Caco-2 (cell line): Measurements from ENCODE around the gene FBXO28. TPM values are rescaled to one million over a fixed set of nuclear protein-coding genes. Genes with fewer than 3 reads are reported as not detected.

ENCODE experiments used
- BruUV-seq: library from RNA; stranded (reverse); fragments of 400-500 nt; replicated peaks from 2 replicates; lab custom pipeline; 2021; lab: Mats Ljungman, UMichigan
- CTCF ChIA-PET: fragments of 300-600 bp; sonication (Branson Sonifier 250); formaldehyde crosslinking; loops from one replicate; lab custom pipeline; 2022; ENCODE audit warnings: antibody characterized with exemption; lab: Charles Lee
- POLR2A ChIA-PET: fragments of 300-600 bp; sonication (Branson Sonifier 250); formaldehyde crosslinking; loops from one replicate; lab custom pipeline; 2022; ENCODE audit warnings: antibody characterized with exemption; lab: Charles Lee
- DNase-seq, 2 experiments: peaks; one replicate each; pipeline versions ENCODE4 v3.0.0 to v3.0.0-alpha.2; 2020 to 2022
- H3K27me3 ChIP-seq: replicated peaks from 2 replicates; pipeline ENCODE4 v1.6.0; 2011; ENCODE audit warnings: low read length; ENCODE audit not compliant: control insufficient read depth, insufficient read depth
- H3K36me3 ChIP-seq: 2 replicates; pipeline ENCODE4 v1.5.1; 2011; ENCODE audit warnings: low read length; ENCODE audit not compliant: control insufficient read depth, insufficient read depth
- H3K4me1 ChIP-seq: fragments of 250-450 bp; sonication (Bioruptor Pico); 2 replicates; pipeline ENCODE4 v1.5.1; 2020; ENCODE audit warnings: mild to moderate bottlenecking
- H3K4me3 ChIP-seq: 2 replicates; pipeline ENCODE4 v1.5.1; 2011; ENCODE audit warnings: low read depth, mild to moderate bottlenecking, control low read depth, low read length
- H3K9me3 ChIP-seq: fragments of 250-450 bp; sonication (Bioruptor Pico); 2 replicates; pipeline ENCODE4 v1.5.1; 2020; ENCODE audit warnings: mild to moderate bottlenecking, moderate library complexity
- H3K27ac Mint-ChIP-seq: one replicate; pipeline ENCODE4 v1.8.0; 2022; ENCODE audit warnings: mixed read lengths; ENCODE audit not compliant: unreplicated experiment
- H3K27me3 Mint-ChIP-seq: one replicate; pipeline ENCODE4 v1.8.0; 2022; ENCODE audit warnings: mixed read lengths; ENCODE audit not compliant: insufficient read depth, unreplicated experiment
- H3K36me3 Mint-ChIP-seq: one replicate; pipeline ENCODE4 v1.8.0; 2022; ENCODE audit warnings: mild to moderate bottlenecking, mixed read lengths; ENCODE audit not compliant: insufficient read depth, unreplicated experiment
- H3K4me1 Mint-ChIP-seq: one replicate; pipeline ENCODE4 v1.8.0; 2022; ENCODE audit warnings: low read depth, mixed read lengths; ENCODE audit not compliant: unreplicated experiment
- H3K4me3 Mint-ChIP-seq: one replicate; pipeline ENCODE4 v1.8.0; 2022; ENCODE audit warnings: mild to moderate bottlenecking, moderate library complexity, mixed read lengths; ENCODE audit not compliant: unreplicated experiment
- H3K9me3 Mint-ChIP-seq: one replicate; pipeline ENCODE4 v1.8.0; 2022; ENCODE audit warnings: mixed read lengths; ENCODE audit not compliant: unreplicated experiment
- intact Hi-C: fragments of 100-400 bp; cut with micrococcal nuclease; formaldehyde crosslinking; loops from one replicate; pipeline ENCODE4 v1.10.0; 2022; ENCODE audit not compliant: unreplicated experiment
- total RNA-seq: library from RNA; stranded (reverse); gene quantifications from 2 replicates; pipeline ENCODE4 v1.2.3, GENCODE V29; 2022
- TF ChIP-seq, protein P1 (sequence below), 2 experiments: fragments of 200-600 bp in 1 of 2; IDR thresholded peaks; 1 replicate in 1 of 2; 2 replicates in 1 of 2; pipeline versions ENCODE4 v1.5.1 to v1.8.0; 2011 to 2022; ENCODE audit warnings: antibody characterized with exemption in 1 of 2, control low read depth in 1 of 2, inconsistent platforms in 1 of 2, low read depth in 1 of 2, low read length in 1 of 2, mild to moderate bottlenecking in 1 of 2, moderate library complexity in 1 of 2; ENCODE audit not compliant: insufficient read depth in 1 of 2, severe bottlenecking in 1 of 2, unreplicated experiment in 1 of 2

FBXO28 gene
- total RNA-seq, 1 experiment from 2014 or later: 31.3 TPM

DNA sequence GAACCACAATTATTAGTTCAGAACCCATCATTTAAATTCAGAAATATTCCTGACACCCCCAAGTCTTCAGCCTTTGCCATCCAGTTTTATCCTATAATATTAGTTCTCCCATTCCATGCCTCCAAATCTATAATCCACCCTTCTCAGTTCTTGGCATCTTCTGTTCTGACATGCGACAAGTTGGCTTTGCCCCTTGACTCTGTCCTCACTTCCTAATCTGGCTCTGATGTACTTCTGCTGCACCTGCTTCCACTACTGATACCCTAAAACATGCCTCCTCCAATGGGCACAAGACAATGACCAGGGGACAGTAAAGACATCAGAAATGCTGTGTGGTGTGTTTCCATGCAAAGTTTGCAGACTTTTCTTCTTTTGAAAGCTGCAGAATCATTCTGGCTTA lies 17.1 kb upstream of the FBXO28 start:
- no peak overlapping the region for H3K27ac Mint-ChIP-seq
- peaks cover 4% of the 10 kb centered on the region for H3K27me3 Mint-ChIP-seq
- POLR2A ChIA-PET: no interaction called here

DNA sequence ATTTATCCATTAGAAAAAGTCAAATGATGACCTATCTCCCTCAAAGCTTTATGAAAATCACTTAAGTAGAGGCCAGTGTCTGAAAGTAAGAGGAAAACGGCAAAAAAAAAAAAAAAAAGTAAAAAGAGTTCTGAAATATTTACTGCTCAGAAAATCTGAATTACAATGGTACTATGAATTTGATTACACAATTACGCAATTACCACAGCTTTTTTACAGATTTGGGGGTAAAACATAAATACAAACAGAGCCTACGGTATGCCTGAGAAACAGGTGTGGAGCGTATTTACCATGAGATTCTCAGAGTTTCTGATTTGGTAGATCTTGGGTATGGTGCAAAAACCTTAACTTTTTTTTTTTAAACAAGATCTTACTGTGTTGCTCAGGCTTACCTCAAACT lies 15.9 kb upstream of the FBXO28 start:
- intact Hi-C loops: no loop called here
- Histone ChIP-seq H3K36me3 (no peaks in the 10 kb centered on the region), H3K27me3 (no peaks in the 10 kb centered on the region), H3K9me3 (no peaks in the 10 kb centered on the region), H3K4me1 (no peaks in the 10 kb centered on the region), H3K4me3 (no peak overlapping the region)
- no peak overlapping the region for H3K27ac Mint-ChIP-seq
- no peaks in the 10 kb centered on the region for H3K9me3 Mint-ChIP-seq
- CTCF ChIA-PET: no interaction called here
- no TSS peak for BruUV-seq
- no peaks in the 10 kb centered on the region for H3K36me3 Mint-ChIP-seq
- TF ChIP-seq, protein P1, sequence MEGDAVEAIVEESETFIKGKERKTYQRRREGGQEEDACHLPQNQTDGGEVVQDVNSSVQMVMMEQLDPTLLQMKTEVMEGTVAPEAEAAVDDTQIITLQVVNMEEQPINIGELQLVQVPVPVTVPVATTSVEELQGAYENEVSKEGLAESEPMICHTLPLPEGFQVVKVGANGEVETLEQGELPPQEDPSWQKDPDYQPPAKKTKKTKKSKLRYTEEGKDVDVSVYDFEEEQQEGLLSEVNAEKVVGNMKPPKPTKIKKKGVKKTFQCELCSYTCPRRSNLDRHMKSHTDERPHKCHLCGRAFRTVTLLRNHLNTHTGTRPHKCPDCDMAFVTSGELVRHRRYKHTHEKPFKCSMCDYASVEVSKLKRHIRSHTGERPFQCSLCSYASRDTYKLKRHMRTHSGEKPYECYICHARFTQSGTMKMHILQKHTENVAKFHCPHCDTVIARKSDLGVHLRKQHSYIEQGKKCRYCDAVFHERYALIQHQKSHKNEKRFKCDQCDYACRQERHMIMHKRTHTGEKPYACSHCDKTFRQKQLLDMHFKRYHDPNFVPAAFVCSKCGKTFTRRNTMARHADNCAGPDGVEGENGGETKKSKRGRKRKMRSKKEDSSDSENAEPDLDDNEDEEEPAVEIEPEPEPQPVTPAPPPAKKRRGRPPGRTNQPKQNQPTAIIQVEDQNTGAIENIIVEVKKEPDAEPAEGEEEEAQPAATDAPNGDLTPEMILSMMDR (IDR thresholded peaks at IDR 0.05; ENCODE audit: insufficient read depth in 1 of 2, low read depth in 1 of 2, low read length in 1 of 2, severe bottlenecking in 1 of 2, unreplicated experiment in 1 of 2): no peak
- no peaks in the 10 kb centered on the region for H3K4me1 Mint-ChIP-seq
- DNase-seq: no peak
- H3K27me3 Mint-ChIP-seq: peaks cover 4% of the 10 kb centered on the region
- H3K4me3 Mint-ChIP-seq: no peak overlapping the region
- POLR2A ChIA-PET: no interaction called here

More for the DNA sequence above, 17.1 kb upstream of the FBXO28 start:
- no TSS peak for BruUV-seq
- Histone ChIP-seq H3K36me3 (no peaks in the 10 kb centered on the region), H3K4me3 (no peak overlapping the region), H3K4me1 (no peaks in the 10 kb centered on the region), H3K9me3 (no peaks in the 10 kb centered on the region), H3K27me3 (no peaks in the 10 kb centered on the region)
- Mint-ChIP-seq H3K36me3 (no peaks in the 10 kb centered on the region), H3K9me3 (no peaks in the 10 kb centered on the region), H3K4me1 (no peaks in the 10 kb centered on the region), H3K4me3 (no peak overlapping the region)
- intact Hi-C loops: no loop called here
- TF ChIP-seq, protein P1 (IDR thresholded peaks at IDR 0.05; ENCODE audit: insufficient read depth in 1 of 2, low read depth in 1 of 2, low read length in 1 of 2, severe bottlenecking in 1 of 2, unreplicated experiment in 1 of 2): no peak
- CTCF ChIA-PET: no interaction called here
- DNase-seq: no peak

DNA sequence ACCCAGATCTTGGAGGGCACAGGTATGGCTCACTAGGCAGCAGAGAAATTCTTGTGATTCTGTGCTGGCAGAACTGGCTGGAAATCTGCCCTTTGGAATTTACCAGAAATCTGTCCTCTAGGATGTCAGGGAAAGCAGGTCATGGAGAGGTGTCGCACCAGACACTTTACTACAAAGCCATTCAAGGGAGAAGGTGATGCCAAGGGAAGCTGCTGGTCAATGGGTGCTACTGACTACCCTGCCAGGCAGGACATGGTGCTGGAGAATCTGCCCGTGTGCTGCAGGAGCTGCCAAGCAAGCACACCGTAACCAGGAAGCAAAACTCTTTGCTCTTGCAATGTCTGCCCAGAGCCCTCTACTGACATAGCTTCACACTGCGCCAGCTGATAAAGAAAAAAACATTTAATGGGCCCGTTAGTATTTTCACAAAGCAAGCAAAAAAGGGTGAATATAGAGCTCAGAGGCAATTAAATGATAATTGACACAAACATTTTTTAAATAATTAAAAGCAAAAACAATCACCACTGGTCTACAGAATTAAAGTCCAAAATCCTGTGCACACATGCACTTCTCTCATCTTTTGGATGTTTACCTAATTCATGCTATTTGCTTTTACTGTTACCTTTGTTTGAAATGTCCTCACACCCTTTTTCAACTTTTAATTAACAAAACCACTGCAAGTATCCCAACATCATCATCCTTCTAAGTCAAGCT lies 7.2 kb upstream of the FBXO28 start:
- Mint-ChIP-seq H3K9me3 (no peaks in the 10 kb centered on the region), H3K27me3 (no peaks in the 10 kb centered on the region), H3K4me1 (no peaks in the 10 kb centered on the region), H3K4me3 (peak overlapping the region; percentile 56), H3K36me3 (no peaks in the 10 kb centered on the region), H3K27ac (no peak overlapping the region)
- POLR2A ChIA-PET: no interaction called here
- no TSS peak for BruUV-seq
- no peaks in the 10 kb centered on the region for H3K9me3 ChIP-seq
- no peaks in the 10 kb centered on the region for H3K36me3 ChIP-seq
- TF ChIP-seq, protein P1 (IDR thresholded peaks at IDR 0.05; ENCODE audit: insufficient read depth in 1 of 2, low read depth in 1 of 2, low read length in 1 of 2, severe bottlenecking in 1 of 2, unreplicated experiment in 1 of 2): peak; percentile 40 to 57
- H3K27me3 ChIP-seq: no peaks in the 10 kb centered on the region
- H3K4me1 ChIP-seq: peaks cover 7% of the 10 kb centered on the region; the same call in 1 of the 2 replicates
- H3K4me3 ChIP-seq: peak overlapping the region; percentile 36
- CTCF ChIA-PET: interaction anchor here (0.7 to 1.9 kb wide), 3 partner anchors 10 to 408 kb away, joined by 4 to 7 read pairs (median 7); no protein-coding TSS in a partner anchor
- peak; percentile 53 for DNase-seq
- intact Hi-C loops: loop anchor here (2.0 to 5.0 kb wide), 2 partner anchors 42 to 409 kb away; no protein-coding TSS in a partner anchor
